ENCODE measurements around the gene POLR1G.
"Not testable (repeated sequence)": the region's sequence is repeated elsewhere in the genome, so short reads cannot be mapped to it uniquely, and the experiment has no call there.

- TF ChIP-seq CTCF, POLR2A (IDR thresholded peaks at IDR 0.05): not testable (repeated sequence)
Measured at GRCh38 chr19:45410330-45410729, 3.9 kb downstream of the POLR1G start.

Data from Peyer's patch (tissue), 4 donors.